GM19397 (cell line): ENCODE measurements around the gene BBIP1.
"Not testable (repeated sequence)": the region's sequence is repeated elsewhere in the genome, so short reads cannot be mapped to it uniquely, and the experiment has no call there.

ENCODE experiments used
- ATAC-seq: cut with Tn5 transposase; IDR thresholded peaks from one replicate; pipeline ENCODE4 v1.9.1; 2021; ENCODE audit warnings: mild to moderate bottlenecking, moderate library complexity; ENCODE audit not compliant: unreplicated experiment

The BBIP1 gene

GRCh38 chr10:110923856-110924493, 5.0 kb upstream of the BBIP1 start:
- no peak for ATAC-seq

GRCh38 chr10:110919971-110920881, 1.2 kb upstream of the BBIP1 start:
- ATAC-seq = peak; percentile 27

- ATAC-seq = peak; percentile 8
Observed at GRCh38 chr10:110919349-110919931, 460 bp upstream of the BBIP1 start, which contains the start of gene SHOC2. SHOC2 (plus strand) TSS chr10:110919604; CDS start chr10:110964359, 44,755 bp downstream.

GRCh38 chr10:110918269-110918642, 724 bp downstream of the BBIP1 start:
- ATAC-seq = no peak

- no peak for ATAC-seq
Observed at GRCh38 chr10:110916554-110917346, 2.2 kb downstream of the BBIP1 start.

- not testable (repeated sequence) for ATAC-seq
Observed at GRCh38 chr10:110915600-110915999, 3.4 kb downstream of the BBIP1 start.

GRCh38 chr10:110915035-110915434, 3.9 kb downstream of the BBIP1 start:
- no peak for ATAC-seq

- no peak for ATAC-seq
Observed at GRCh38 chr10:110914431-110914830, 4.5 kb downstream of the BBIP1 start.

- ATAC-seq = no peak
Observed at GRCh38 chr10:110912374-110912773, 6.6 kb downstream of the BBIP1 start.

GRCh38 chr10:110910138-110910537, 8.8 kb downstream of the BBIP1 start:
- no peak for ATAC-seq

GRCh38 chr10:110903280-110904278, 15.4 kb downstream of the BBIP1 start:
- ATAC-seq = no peak

- no peak for ATAC-seq
Observed at GRCh38 chr10:110901954-110902819, 16.8 kb downstream of the BBIP1 start.

GRCh38 chr10:110900983-110901382, 18.0 kb downstream of the BBIP1 start:
- ATAC-seq = no peak

- no peak for ATAC-seq
Observed at GRCh38 chr10:110898391-110898790, 20.6 kb downstream of the BBIP1 start.

GRCh38 chr10:110897184-110897583, 21.8 kb downstream of the BBIP1 start:
- ATAC-seq = no peak

GRCh38 chr10:110893559-110894179, 25.3 kb downstream of the BBIP1 start:
- ATAC-seq = peak; percentile 58

- ATAC-seq = no peak
Observed at GRCh38 chr10:110892602-110893288, 26.2 kb downstream of the BBIP1 start.

GRCh38 chr10:110887560-110887959, 31.4 kb downstream of the BBIP1 start:
- ATAC-seq = no peak
